Gastroesophageal sphincter (tissue), 4 donors: ENCODE results near the gene CENPE. TPM values are rescaled to one million over a fixed set of nuclear protein-coding genes. Genes with fewer than 3 reads are reported as not detected.

Source experiments
- ATAC-seq: fragments of 150-250 bp; one replicate; pipeline ENCODE4 v1.9.1; 2016; ENCODE audit warnings: mild to moderate bottlenecking, moderate library complexity
- H3K27ac ChIP-seq, 4 donors: fragments of 200-600 bp; sonication (generic) in 3 of 4; 1 replicate in 3 of 4; 2 replicates in 1 of 4; pipeline ENCODE4 v1.5.1; 2016 to 2019
- H3K27me3 ChIP-seq: fragments of 200-600 bp; sonication (generic); one replicate; pipeline ENCODE4 v1.5.1; 2019
- H3K36me3 ChIP-seq, 2 donors: fragments of 200-600 bp; sonication (generic); one replicate each; pipeline ENCODE4 v1.5.1; 2019; ENCODE audit warnings: control low read depth in 1 of 2
- H3K4me1 ChIP-seq, 3 donors: fragments of 200-600 bp; sonication (generic); 1 replicate in 2 of 3; 2 replicates in 1 of 3; pipeline ENCODE4 v1.5.1; 2016 to 2019; ENCODE audit warnings: control low read depth in 2 of 3
- H3K4me3 ChIP-seq, 2 donors: fragments of 200-600 bp; sonication (generic); one replicate each; pipeline ENCODE4 v1.5.1; 2019; ENCODE audit warnings: mild to moderate bottlenecking in 1 of 2, moderate library complexity in 1 of 2
- H3K9me3 ChIP-seq, 3 donors: fragments of 200-600 bp; sonication (generic); one replicate each; pipeline ENCODE4 v1.5.1; 2017 to 2019; ENCODE audit warnings: control low read depth in 2 of 3
- CTCF ChIP-seq, 4 experiments: fragments of 200-600 bp in 2 of 4; fragments of 450-650 bp in 2 of 4; sonication (generic) in 1 of 4; IDR thresholded peaks; one replicate each; pipeline ENCODE4 v1.5.1; 2017 to 2019; ENCODE audit warnings: antibody characterized with exemption in 4 of 4, mild to moderate bottlenecking in 2 of 4, moderate library complexity in 2 of 4
- EP300 ChIP-seq: sonication (generic); formaldehyde crosslinking; IDR thresholded peaks from one replicate; pipeline ENCODE4 v1.6.1; 2017; ENCODE audit warnings: antibody characterized with exemption, mild to moderate bottlenecking
- POLR2A ChIP-seq, 2 donors: fragments of 450-650 bp; IDR thresholded peaks; one replicate each; pipeline ENCODE4 v1.6.1; 2017; ENCODE audit warnings: antibody characterized with exemption in 2 of 2, mild to moderate bottlenecking in 2 of 2, moderate library complexity in 1 of 2
- POLR2AphosphoS5 ChIP-seq: sonication (generic); formaldehyde crosslinking; IDR thresholded peaks from one replicate; pipeline ENCODE4 v1.6.1; 2017; ENCODE audit warnings: antibody characterized with exemption
- WGBS, 2 donors: methylation state at CpG; one replicate each; pipeline ENCODE4 v1.1.5; 2018; ENCODE audit warnings: low coverage in 1 of 2; 5-methylcytosine and 5-hydroxymethylcytosine counted together
- total RNA-seq, 4 donors: library from RNA; depleted of rRNA; stranded (reverse); fragments of >200 nt; gene quantifications; one replicate each; pipeline ENCODE4 v1.1.0, GENCODE V29; 2016

The CENPE gene
- total RNA-seq, 4 donors from 2014 or later, result 0.81 to 1.8 (median 1.1) TPM

- Histone ChIP-seq H3K9me3 (no peaks in the 10 kb centered on the region), H3K36me3 (no peaks in the 10 kb centered on the region), H3K4me3 (no peak overlapping the region), H3K27ac (no peak overlapping the region), H3K27me3 (no peaks in the 10 kb centered on the region), H3K4me1 (no peaks in the 10 kb centered on the region)
- 92 to 100% methylated on average over 1 of the region's 1 CpG for WGBS, 2 donors
- TF ChIP-seq EP300 (no peak), POLR2AphosphoS5 (no peak), CTCF (IDR thresholded peaks at IDR 0.05) (no peak), POLR2A (IDR thresholded peaks at IDR 0.05) (no peak)
- ATAC-seq, result no peak
Observed at GRCh38 chr4:103136671-103137445, 61.3 kb downstream of the CENPE start.

DNA sequence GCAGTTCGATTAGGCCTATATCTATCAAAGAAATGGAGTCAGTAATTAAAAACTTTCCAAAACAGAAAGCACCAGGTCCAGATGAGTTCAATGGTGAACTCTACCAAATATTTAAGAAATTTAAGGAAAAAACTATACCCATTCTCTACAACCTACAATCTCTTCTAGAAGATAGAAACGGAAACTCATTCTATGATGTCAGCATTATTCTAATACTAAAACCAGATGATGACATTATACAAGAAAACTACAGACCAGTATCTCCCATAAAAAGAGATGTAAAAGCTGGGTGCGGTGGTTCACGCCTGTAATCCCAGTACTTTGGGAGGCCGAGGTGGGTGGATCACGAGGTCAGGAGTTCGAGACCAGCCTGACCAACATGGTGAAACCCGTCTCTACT lies 69.0 kb downstream of the CENPE start:
- H3K27ac ChIP-seq, result no peak overlapping the region
- no peak for TF ChIP-seq CTCF (IDR thresholded peaks at IDR 0.05)
- TF ChIP-seq POLR2A (IDR thresholded peaks at IDR 0.05), result no peak
- TF ChIP-seq EP300, result no peak
- TF ChIP-seq POLR2AphosphoS5, result no peak
- H3K36me3 ChIP-seq, result no peaks in the 10 kb centered on the region
- 92 to 99% methylated on average over 3 to 8 of the region's 8 CpGs for WGBS, 2 donors
- no peak overlapping the region for H3K4me3 ChIP-seq
- no peaks in the 10 kb centered on the region for H3K27me3 ChIP-seq
- no peak for ATAC-seq
- H3K4me1 ChIP-seq, result no peaks in the 10 kb centered on the region
- H3K9me3 ChIP-seq, result peaks cover 0 to 6% (median 1%) of the 10 kb centered on the region in 3 donors

DNA sequence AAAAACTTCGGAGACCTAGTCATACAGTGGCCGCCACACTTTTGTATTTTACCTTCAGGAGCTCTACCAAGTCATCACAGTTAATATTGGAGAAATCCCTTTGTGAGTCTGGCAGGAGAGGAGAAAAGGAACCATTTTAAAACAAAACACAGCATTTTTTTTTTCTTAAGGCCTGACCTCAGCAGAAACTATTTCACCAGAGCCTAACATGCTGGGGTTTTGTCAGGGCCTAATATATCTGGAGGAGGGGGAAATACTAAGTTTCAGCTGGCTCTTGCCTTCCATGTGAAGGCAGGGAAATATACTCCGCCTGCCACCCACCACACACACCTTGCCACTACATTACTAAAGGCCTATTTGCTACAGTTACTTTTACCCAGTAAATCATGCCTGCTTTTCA lies 72.0 kb downstream of the CENPE start:
- H3K27me3 ChIP-seq, result no peaks in the 10 kb centered on the region
- no peak for TF ChIP-seq POLR2A (IDR thresholded peaks at IDR 0.05)
- no peak for TF ChIP-seq CTCF (IDR thresholded peaks at IDR 0.05)
- no peak for TF ChIP-seq POLR2AphosphoS5
- no peak for TF ChIP-seq EP300
- H3K4me3 ChIP-seq, result no peak overlapping the region
- H3K9me3 ChIP-seq, result peaks cover 0 to 6% (median 1%) of the 10 kb centered on the region in 3 donors
- 91 to 100% methylated on average over 3 of the region's 3 CpGs for WGBS, 2 donors
- no peak for ATAC-seq
- H3K4me1 ChIP-seq, result no peaks in the 10 kb centered on the region
- H3K27ac ChIP-seq, result no peak overlapping the region
- H3K36me3 ChIP-seq, result no peaks in the 10 kb centered on the region

DNA sequence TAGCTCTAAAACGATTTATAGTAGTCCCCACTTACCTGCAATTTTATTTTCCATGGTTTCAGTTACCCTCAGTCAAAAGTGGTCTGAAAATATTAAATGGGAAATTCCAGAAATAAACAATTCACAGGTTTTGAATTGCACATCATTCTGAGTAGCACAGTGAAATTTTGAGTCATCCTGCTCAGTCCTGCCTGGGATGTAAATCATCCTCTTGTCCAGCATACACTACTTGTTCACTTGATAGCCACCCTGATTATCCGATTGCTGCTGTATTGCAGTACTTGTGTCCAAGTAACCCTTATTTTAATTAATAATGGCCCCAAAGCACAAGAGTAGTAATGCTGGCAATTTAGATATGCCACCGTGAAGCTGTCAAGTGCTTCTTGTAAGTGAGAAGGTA lies 75.0 kb downstream of the CENPE start:
- Histone ChIP-seq H3K27me3 (no peaks in the 10 kb centered on the region), H3K27ac (no peak overlapping the region), H3K36me3 (no peaks in the 10 kb centered on the region), H3K9me3 (no peaks in the 10 kb centered on the region), H3K4me1 (no peaks in the 10 kb centered on the region), H3K4me3 (no peak overlapping the region)
- TF ChIP-seq POLR2A (IDR thresholded peaks at IDR 0.05), result no peak
- no peak for ATAC-seq
- 77 to 100% methylated on average over 3 of the region's 3 CpGs for WGBS, 2 donors

DNA sequence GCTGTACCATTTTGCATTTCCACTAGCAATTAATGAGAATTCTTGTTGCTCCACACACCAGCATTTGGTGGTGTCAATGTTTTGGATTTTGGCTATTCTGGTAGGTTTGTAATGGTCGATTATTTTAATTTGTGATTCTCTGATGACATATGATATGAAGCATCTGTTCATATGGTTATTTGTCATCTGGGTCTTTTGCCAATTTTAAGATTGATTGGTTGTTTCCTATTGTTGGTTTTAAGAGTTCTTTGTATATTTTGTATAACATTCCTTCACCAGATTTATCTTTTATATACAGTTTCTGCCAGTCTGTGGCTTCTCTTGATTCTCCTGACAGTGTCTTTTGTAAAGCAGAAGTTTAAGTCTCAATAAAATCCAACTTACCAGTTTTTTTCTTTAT lies 80.0 kb downstream of the CENPE start:
- ATAC-seq, result no peak
- Histone ChIP-seq H3K36me3 (no peaks in the 10 kb centered on the region), H3K4me1 (no peaks in the 10 kb centered on the region), H3K27ac (no peak overlapping the region), H3K27me3 (no peaks in the 10 kb centered on the region), H3K9me3 (no peaks in the 10 kb centered on the region), H3K4me3 (no peak overlapping the region)
- 64 to 83% methylated on average over 1 of the region's 1 CpG for WGBS, 2 donors
- no peak for TF ChIP-seq POLR2AphosphoS5

- TF ChIP-seq POLR2AphosphoS5, result no peak
- no peak for TF ChIP-seq CTCF (IDR thresholded peaks at IDR 0.05)
- TF ChIP-seq POLR2A (IDR thresholded peaks at IDR 0.05), result no peak
- no peak for TF ChIP-seq EP300
- Histone ChIP-seq H3K4me3 (no peak overlapping the region), H3K36me3 (no peaks in the 10 kb centered on the region), H3K4me1 (no peaks in the 10 kb centered on the region), H3K27me3 (no peaks in the 10 kb centered on the region), H3K9me3 (no peaks in the 10 kb centered on the region), H3K27ac (no peak overlapping the region)
- no peak for ATAC-seq
- WGBS, 2 donors, result 68 to 97% methylated on average over 4 of the region's 4 CpGs
Observed at GRCh38 chr4:103111598-103111997, 86.5 kb downstream of the CENPE start.
